GM21723 (cell line): ENCODE results near the gene CERCAM.
"Not testable (repeated sequence)": the region's sequence is repeated elsewhere in the genome, so short reads cannot be mapped to it uniquely, and the experiment has no call there.

Source experiments
- ATAC-seq: cut with Tn5 transposase; IDR thresholded peaks from one replicate; pipeline ENCODE4 v1.9.1; 2021; ENCODE audit warnings: mild to moderate bottlenecking, moderate library complexity; ENCODE audit not compliant: unreplicated experiment

The CERCAM gene

DNA sequence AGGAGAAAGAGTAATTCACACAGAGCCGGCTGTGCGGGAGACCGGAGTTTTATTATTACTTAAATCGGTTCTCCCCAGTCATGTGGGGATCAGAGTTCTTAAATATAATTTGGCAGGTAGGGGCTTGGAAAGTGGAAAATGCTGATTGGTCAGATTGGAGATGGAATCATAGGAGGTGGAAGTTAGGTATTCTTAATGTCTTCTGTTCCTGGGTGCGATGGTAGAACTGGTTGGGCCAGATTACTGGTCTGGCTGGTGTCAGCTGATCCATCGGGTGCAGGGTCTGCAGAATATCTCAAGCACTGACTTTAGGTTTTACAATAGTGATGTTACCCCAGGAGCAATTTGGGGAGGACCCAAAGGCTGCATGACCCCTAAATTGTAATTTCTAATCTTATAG is 4.6 kb upstream of the CERCAM start:
- ATAC-seq, result no peak

DNA sequence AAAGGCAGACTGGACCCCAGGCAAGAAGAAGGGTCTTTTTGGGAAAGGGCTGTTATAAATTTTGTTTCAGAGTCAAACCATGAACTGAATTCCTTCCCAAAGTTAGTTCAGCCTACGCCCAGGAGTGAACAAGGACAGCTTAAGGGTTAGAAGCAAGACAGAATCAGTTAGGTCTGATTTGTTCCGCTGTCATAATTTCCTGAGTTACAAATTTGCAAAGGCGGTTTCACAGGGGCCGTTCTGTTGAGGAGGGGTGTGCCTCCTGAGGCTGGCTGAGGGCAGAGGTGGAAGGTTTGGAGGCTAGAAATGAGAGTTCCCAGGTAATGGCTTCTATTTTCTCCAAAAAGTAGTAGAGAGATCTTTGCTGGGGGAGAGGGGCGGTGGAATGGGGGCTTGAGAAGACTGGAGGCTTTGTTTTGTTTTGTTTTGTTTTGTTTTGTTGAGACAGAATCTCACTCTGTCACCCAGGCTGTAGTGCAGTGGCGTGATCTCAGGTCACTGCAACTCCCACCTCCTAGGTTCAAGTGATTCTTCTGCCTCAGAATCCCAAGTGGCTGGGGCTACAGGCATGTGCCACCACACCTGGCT is 4.1 kb upstream of the CERCAM start:
- no peak for ATAC-seq

DNA sequence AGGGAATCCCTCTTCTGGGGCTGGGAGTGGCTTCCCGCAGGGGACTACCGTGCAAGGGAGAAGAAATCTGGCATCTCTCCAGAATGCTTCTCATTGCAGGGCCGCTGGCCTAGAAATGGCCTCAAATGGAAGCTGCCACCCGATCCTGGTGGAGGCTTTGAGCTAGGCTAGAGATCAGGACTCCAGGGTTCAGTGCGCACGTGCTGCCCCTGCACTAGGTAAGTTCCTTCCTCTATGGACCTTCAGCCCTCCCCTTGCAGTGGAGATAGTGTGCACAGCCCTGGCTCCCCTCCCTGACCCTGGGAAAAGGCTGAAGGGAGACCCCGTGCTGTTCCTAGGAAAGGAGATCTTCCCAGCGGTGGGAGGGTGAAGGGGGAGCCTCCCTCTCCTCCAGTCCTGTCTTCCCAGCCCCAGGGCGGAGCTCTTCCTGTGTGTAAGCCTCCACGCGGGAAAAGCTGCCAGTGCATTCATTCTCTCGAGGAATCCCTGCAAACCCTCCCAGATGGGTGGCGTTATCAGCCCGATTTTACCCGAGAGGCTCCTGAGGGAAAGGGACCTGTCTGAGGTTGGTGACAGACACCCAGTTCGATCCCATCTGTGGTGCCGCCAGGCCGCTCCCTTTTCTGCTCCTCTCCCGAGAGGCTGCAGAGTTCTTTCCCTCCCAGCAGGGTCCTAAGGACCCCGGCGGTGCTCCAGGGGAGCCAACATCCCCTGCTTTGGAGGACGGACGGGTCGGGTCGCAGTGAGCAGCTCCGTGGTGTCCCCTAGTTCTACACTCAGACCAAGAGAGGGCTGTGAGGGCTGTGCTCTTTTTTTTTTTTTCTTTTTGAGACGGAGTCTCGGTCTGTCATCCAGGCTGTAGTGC is 1.4 kb upstream of the CERCAM start:
- no peak for ATAC-seq

GRCh38 chr9:128420060-128420650 is 502 bp upstream of the CERCAM start:
- peak; percentile 70 for ATAC-seq

GRCh38 chr9:128421482-128421996 is 882 bp downstream of the CERCAM start:
- ATAC-seq, result no peak

GRCh38 chr9:128422022-128422782 is 1.5 kb downstream of the CERCAM start:
- not testable (repeated sequence) for ATAC-seq

GRCh38 chr9:128422783-128423150 is 2.1 kb downstream of the CERCAM start:
- ATAC-seq, result no peak

DNA sequence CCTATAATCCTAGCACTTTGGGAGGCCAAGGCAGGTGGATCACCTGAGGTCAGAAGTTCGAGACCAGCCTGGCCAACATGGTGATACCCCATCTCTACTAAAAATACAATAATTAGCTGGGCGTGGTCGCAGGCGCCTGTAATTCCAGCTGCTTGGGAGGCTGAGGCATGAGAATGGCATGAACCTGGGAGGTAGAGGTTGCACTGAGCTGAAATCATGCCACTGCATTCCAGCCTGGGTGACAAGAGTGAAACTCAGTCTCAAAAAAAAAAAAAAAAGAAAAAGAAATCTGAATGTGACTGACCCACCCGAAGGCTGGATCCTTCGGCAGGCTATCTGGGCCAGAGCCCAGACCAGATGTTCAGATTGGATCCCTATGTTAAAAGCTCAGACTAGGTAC is 2.7 kb downstream of the CERCAM start:
- not testable (repeated sequence) for ATAC-seq

GRCh38 chr9:128424268-128424780 is 3.7 kb downstream of the CERCAM start:
- ATAC-seq, result no peak

DNA sequence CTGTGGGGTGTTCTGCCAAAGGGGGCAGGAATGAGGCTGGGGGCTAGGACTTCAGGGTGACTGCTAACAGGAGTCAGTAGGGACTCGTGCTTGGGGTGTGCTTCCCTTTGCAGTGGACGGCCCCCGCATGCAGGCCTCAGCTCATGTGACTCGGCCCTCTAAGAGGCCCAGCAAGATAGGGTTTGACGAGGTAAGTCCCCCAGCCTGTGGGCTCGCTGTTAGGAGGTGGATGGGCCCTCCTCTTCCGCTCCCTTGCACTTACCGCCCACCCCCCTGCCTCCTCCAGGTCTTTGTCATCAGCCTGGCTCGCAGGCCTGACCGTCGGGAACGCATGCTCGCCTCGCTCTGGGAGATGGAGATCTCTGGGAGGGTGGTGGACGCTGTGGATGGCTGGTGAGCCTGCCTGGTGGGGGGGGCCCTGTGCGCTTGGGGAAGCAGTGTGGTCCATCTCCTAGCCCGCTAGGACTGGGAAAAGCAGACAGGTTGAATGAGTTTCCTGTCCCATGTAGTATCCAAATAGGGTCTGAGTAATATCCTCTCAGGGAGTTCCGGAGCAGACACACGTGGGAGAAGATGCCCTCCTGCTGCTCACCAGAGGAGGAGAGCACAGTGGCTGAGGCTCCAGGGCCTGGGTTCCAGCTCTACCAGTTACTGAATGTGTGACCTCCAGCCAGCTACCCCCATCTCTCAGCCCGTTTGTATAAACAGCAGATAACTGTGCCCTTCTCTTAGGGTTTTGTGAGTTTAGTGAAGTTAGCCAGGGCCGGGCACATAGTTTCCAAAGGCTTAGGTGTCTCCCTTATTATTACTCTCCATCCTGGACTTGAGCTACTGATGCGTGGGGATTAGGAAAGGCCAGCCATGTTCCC is 8.2 kb downstream of the CERCAM start:
- ATAC-seq, result no peak

DNA sequence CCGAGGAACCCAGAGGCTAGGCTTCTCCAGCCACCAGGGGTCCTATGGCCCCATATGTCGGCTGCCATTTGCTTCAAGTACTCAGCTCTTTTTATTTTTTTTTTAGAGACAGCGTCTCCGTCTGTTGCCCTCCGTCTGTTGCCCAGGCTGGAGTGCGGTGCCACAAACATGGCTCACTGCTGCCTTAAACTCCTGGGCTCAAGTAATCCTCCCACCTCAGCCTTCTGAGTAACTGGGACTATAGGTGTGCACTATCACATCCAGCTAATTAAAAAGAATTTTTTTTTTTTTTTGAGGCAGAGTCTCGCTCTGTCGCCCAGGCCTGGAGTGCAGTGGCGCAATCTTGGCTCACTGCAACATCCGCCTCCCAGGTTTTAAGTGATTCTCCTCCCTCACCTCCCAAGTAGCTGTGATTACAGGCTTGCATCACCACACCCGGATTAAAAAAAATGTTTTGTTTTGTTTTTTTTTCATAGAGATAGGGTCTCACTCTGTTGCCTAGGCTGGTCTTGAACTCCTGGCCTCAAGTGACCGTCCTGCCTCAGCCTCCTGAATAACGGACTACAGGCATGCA is 8.9 kb downstream of the CERCAM start:
- ATAC-seq, result no peak

- no peak for ATAC-seq
Measured at GRCh38 chr9:128431207-128431606, 10.6 kb downstream of the CERCAM start.

DNA sequence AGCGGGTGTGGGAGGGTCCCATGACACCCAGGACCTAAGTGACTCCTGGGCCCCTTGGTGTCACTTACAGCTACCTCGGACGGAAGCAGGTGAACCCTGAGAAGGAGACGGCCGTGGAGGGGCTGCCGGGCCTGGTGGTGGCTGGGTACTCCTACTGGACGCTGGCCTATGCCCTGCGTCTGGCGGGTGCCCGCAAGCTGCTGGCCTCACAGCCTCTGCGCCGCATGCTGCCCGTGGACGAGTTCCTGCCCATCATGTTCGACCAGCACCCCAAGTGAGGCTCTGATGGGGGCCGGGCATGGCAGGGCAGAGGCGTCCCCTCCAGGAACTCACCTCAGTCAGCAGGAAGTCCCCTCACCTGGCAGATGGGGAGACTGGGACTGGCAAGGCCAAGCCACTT is 13.7 kb downstream of the CERCAM start:
- no peak for ATAC-seq

- ATAC-seq, result no peak
Measured at GRCh38 chr9:128435611-128436010, 15.0 kb downstream of the CERCAM start.

DNA sequence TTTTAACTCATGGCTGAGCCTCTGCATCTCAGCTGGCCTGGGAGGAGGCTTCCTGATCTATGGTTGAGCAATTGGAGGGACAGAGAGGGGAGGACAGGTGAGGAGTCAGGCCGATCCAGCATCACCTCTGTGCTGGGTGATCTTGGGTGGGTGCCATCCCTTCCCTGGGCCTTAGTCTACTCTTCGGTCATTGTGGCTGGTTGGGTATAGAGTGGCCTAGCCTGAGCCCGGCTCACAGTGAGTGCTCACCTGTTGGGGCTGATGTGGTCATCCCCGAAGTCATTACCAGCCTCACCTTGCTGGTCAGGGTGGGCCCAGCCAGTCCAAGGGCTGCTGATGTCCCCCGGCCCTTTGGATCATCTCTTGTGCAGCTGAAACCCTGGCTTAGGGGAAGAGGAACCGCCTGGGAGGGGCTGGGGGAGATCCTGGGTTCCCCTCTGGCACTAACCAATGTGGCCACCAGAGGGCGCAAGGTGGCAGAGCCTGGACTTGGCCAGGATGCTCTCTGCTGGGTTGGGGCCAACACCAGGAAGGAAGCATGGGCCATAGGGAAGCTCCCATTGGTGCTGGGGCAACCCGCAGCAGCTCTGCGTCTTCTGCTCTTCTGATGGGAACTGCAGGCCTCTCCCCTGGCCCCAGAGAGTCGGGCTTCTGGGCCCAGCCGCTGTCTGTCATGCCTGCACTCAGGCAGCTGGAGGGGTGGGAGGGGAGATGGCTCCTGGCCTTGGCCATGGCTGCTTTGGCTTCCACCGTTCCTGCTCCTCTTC is 17.9 kb downstream of the CERCAM start:
- no peak for ATAC-seq

GRCh38 chr9:128439273-128439672 is 18.6 kb downstream of the CERCAM start:
- ATAC-seq, result no peak

DNA sequence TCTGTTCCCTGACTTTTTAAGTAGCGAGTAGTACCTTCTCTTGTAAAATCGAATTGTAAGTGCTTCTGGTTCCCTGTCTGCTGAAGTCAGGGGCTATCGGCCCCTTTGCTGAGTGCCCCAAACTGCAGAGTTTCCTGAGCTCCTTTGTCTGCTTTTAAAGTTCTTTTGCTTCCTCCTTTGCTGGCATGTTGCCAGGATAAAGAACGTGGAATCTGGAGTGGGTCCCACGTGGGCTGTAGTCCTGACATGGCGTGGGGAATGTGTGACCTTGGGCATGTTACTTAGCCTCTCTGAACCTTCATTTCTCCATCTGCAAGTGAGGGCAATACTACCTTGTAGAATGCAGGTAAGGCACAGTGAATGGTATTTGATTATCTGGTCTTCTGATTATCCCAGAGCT is 21.5 kb downstream of the CERCAM start:
- no peak for ATAC-seq

DNA sequence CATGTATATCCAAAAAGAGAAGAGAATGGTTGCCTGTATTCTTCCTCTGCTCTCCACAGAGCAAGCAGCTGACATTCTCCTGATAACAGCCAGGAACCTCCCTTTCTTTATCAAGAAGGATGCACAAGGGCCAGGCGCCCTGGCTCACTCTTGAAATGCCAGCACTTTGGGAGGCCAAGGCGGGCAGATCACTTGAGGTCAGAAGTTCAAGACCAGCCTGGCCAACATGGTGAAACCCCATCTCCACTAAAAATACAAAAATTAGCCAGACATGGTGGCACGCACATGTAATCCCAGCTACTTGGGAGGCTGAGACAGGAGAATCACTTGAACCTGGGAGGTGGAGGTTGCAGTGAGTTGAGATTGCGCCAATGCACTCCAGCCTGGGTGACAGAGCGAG is 25.8 kb downstream of the CERCAM start:
- ATAC-seq, result not testable (repeated sequence)

- ATAC-seq, result no peak
Measured at GRCh38 chr9:128448746-128449145, 28.1 kb downstream of the CERCAM start.
